Kidney (tissue), 14 donors: ENCODE measurements around the gene SZT2. TPM values are rescaled to one million over a fixed set of nuclear protein-coding genes. Genes with fewer than 3 reads are reported as not detected.
"Not testable (repeated sequence)": the region's sequence is repeated elsewhere in the genome, so short reads cannot be mapped to it uniquely, and the experiment has no call there.

Experiments
- DNase-seq, 5 donors: peaks; one replicate each; pipeline ENCODE4 v3.0.0-alpha.2; 2013 to 2020
- FAIRE-seq: peaks from 2 replicates; lab custom pipeline; 2012; peaks lifted over from hg19 to GRCh38; lab: Jason Lieb, UNC
- H3K27ac ChIP-seq, 2 donors: one replicate each; pipeline ENCODE4 v1.7.0; 2013; ENCODE audit warnings: low read depth in 2 of 2, low read length in 2 of 2, inconsistent platforms in 1 of 2
- H3K27me3 ChIP-seq: one replicate; pipeline ENCODE4 v1.7.1; 2013; ENCODE audit warnings: low read length, inconsistent platforms; ENCODE audit not compliant: control insufficient read depth, insufficient read depth
- H3K36me3 ChIP-seq, 3 donors: one replicate each; pipeline versions ENCODE4 v1.7.0 to v1.7.1; 2013; ENCODE audit warnings: low read length in 3 of 3, control low read depth in 1 of 3, inconsistent platforms in 1 of 3; ENCODE audit not compliant: insufficient read depth in 3 of 3, control insufficient read depth in 2 of 3
- H3K4me1 ChIP-seq, 3 donors: one replicate each; pipeline versions ENCODE4 v1.7.0 to v1.7.1; 2013; ENCODE audit warnings: low read length in 3 of 3, inconsistent platforms in 1 of 3, low read depth in 1 of 3; ENCODE audit not compliant: control insufficient read depth in 2 of 3, insufficient read depth in 2 of 3
- H3K4me3 ChIP-seq, 3 donors: one replicate each; pipeline versions ENCODE4 v1.7.0 to v1.8.1; 2013; ENCODE audit warnings: low read length in 3 of 3, control low read depth in 1 of 3, inconsistent platforms in 1 of 3
- H3K9ac ChIP-seq, 3 donors: one replicate each; pipeline versions ENCODE4 v1.7.0 to v1.7.1; 2013; ENCODE audit warnings: low read length in 3 of 3, control low read depth in 1 of 3, inconsistent platforms in 1 of 3
- H3K9me3 ChIP-seq, 3 donors: one replicate each; pipeline versions ENCODE4 v1.7.0 to v1.7.1; 2013; ENCODE audit warnings: low read length in 3 of 3, control low read depth in 1 of 3, inconsistent platforms in 1 of 3; ENCODE audit not compliant: control insufficient read depth in 2 of 3, insufficient read depth in 1 of 3
- CTCF ChIP-seq: IDR thresholded peaks from 3 replicates; pipeline ENCODE4 v1.5.1; 2012; ENCODE audit warnings: mild to moderate bottlenecking, moderate library complexity, borderline replicate concordance; ENCODE audit not compliant: insufficient read depth; ENCODE audit errors: extremely low read depth
- intact Hi-C: fragments of 100-400 bp; cut with DNase I; formaldehyde crosslinking; loops from one replicate; pipeline ENCODE4 v1.11.1; 2022
- polyA plus RNA-seq: library from polyadenylated mRNA; stranded (reverse); fragments of 350-450 nt; fragmentation: Illumina TruSeq; extraction: RNeasy Lipid Tissue Mini Kit (QIAGEN cat#74804); gene quantifications from one replicate; pipeline ENCODE4 v1.2.3, GENCODE V29; 2014; ENCODE audit warnings: low read depth, low replicate concordance; ENCODE audit not compliant: insufficient read depth
- total RNA-seq: library from RNA; stranded (reverse); fragmentation: NEBNext Ultra II Directional; extraction: Animal tissue kit (Norgen Biotek cat#: 25700); gene quantifications from one replicate; pipeline ENCODE4 v1.2.1, GENCODE V29; 2021
- donor health status: control.
- donor health status: control.
- donor health status: control.
- donor health status: control.
- donor health status: control.
- donor health status: DM: yes; HTN: yes; CAD: no.
- donor health status: Normal renal cell carcinoma (clear cell type).

The SZT2 gene
- total and polyA plus RNA-seq, 2 donors from 2014 or later: 10.4 to 66.8 TPM

DNA sequence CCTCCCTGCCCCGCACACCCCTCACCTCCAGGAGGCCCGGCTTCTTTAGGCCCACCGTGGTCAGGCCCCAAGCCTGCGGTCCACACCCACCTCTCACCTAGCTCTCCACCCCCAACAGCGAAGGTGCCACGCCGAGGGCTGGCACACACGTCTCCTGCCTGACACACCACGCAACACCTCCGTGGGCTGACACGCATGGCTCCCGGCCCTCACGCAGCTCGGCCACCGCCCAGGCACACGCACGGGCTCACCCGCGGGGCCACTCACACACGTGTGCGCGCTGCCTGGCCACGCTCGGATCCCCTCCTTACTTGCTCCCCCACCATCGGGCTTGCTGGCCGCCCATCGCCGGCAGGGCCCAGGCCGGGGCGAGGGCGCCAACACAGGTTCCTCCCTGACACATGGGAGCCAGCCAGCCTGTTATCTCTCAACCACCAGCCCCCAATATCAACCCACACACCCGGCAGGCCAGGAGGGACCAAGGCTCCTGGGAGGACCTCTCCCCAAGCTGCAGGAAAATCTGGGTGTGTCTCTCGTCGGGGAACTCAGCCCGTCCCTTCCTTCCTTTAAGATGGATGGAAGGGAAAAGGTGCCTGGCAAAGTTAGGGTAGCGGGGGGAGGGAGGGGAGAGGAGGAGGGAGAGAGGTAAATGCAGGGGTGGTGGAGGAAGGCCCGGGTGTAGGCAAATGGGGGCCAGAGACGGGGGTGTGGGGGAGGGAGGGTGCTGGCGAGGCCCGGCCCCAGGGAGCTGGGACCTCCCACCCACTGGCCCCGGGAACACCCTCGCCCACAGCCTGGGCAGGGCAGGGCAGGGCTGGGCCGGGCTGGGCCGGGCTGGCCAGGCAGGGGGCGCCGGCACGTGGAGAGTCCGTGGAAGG is 22.4 kb upstream of the SZT2 start:
- no peak for FAIRE-seq

GRCh38 chr1:43367904-43368645 is 21.6 kb upstream of the SZT2 start, which contains the start of gene ELOVL1:
Gene ELOVL1 (minus strand): TSS chr1:43368011. CDS start chr1:43365609, 2,402 bp downstream.
- peak; percentile 91 to 98 (median 93) for DNase-seq
- H3K9ac ChIP-seq: peak within 1 kb of the TSS; percentile 51 to 80 (median 77)
- H3K4me3 ChIP-seq: peak within 1 kb of the TSS; percentile 71 to 78 (median 72)
- no peak for FAIRE-seq
- no peak for TF ChIP-seq CTCF
- H3K27me3 ChIP-seq: no peaks in the 10 kb centered on the region
- H3K4me1 ChIP-seq: peaks cover 0 to 22% (median 14%) of the 10 kb centered on the region in 3 donors
- no peaks in the 10 kb centered on the region for H3K9me3 ChIP-seq
- peaks cover 4 to 30% (median 16%) of the 10 kb centered on the region in 3 donors for H3K36me3 ChIP-seq
- intact Hi-C loops: no loop called here
- peak within 1 kb of the TSS; percentile 86 to 91 for H3K27ac ChIP-seq

More for the DNA sequence above, 22.4 kb upstream of the SZT2 start:
- Histone ChIP-seq H3K27me3 (no peaks in the 10 kb centered on the region), H3K9me3 (no peaks in the 10 kb centered on the region), H3K4me3 (peak overlapping the region; percentile 44 to 78 (median 68)), H3K36me3 (peaks cover 4 to 33% (median 16%) of the 10 kb centered on the region in 3 donors), H3K27ac (peak overlapping the region; percentile 81 to 83), H3K4me1 (peaks cover 0 to 22% (median 8%) of the 10 kb centered on the region in 3 donors), H3K9ac (peak overlapping the region; percentile 1 to 77 (median 20))
- no peak for TF ChIP-seq CTCF
- intact Hi-C loops: no loop called here
- DNase-seq: peak in 2 of 5 donors; percentile 68 to 81

GRCh38 chr1:43368646-43369020 is 21.1 kb upstream of the SZT2 start:
- no peak for TF ChIP-seq CTCF
- Histone ChIP-seq H3K27ac (peak overlapping the region; percentile 86 to 91), H3K4me1 (peaks cover 0 to 22% (median 16%) of the 10 kb centered on the region in 3 donors), H3K4me3 (peak overlapping the region; percentile 71 to 78 (median 72)), H3K9me3 (no peaks in the 10 kb centered on the region), H3K27me3 (no peaks in the 10 kb centered on the region), H3K36me3 (peaks cover 4 to 24% (median 14%) of the 10 kb centered on the region in 3 donors), H3K9ac (peak overlapping the region; percentile 51 to 80 (median 74))
- FAIRE-seq (no peak), DNase-seq (peak in 1 of 5 donors; percentile 33)
- intact Hi-C loops: no loop called here

DNA sequence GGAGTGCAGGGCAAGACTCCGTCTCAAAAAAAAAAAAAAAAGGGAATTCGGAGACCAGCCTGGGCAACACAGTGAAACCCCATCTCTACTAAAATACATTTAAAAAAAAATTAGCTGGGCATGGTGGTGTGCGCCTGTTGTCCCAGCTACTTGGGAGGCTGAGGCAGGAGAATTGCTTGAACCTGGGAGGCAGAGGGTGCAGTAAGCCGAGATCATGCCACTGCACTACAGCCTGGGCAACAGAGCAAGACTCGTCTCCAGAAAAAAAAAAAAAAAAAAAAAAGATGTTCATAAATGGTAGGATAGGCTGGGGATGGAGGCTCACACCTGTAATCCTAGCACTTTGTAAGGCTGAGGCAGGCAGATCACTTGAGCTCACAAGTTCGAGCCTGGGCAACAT is 19.9 kb upstream of the SZT2 start:
- Histone ChIP-seq H3K4me1 (peaks cover 0 to 22% (median 16%) of the 10 kb centered on the region in 3 donors), H3K36me3 (peaks cover 0 to 13% (median 3%) of the 10 kb centered on the region in 3 donors)
- H3K27ac ChIP-seq, FAIRE-seq, intact Hi-C loops, DNase-seq, H3K4me3 ChIP-seq, H3K27me3 ChIP-seq, H3K9ac ChIP-seq, H3K9me3 ChIP-seq: not testable (repeated sequence)
